ENCODE measurements around the gene DBNL.

DBNL gene

DNA sequence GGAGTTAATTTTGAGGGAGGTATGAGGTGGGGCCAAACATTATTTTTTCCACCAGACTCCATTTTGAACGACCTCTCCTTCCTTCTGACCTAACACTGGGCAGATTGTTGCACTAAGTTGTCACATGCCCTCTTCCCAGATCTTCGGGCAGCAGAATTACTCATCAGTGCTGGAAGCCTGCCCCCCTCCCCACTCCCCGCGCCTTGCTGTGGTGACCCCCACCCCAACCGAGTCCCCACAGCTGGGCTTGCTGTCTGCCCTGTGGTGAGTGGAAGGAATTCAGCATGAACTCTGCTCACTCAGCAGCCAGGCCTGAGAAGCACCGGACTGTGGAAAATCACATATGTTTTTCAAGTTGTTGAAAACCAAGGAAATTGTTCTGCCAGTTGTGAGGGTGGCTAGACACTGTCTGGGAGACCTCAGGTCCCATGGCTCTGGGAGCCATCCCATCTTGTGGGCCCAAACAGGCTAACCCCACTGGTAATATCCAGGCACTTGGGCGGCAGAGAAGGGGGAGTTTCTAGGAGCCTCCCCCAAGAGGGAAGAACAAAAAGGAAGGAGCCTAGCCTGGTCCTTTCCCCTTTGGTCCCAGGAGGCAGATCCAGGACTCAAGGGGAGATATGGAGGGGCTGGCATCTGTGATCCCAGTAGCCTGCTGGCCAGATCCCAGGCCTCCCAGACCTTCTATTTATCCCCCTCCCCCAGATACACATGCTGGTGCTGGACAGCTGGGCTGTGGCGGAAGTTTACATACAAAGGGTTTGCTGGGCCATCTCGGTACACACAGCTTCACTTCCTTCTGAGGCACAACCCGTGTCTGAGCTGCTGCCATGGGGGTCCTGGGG, 56.2 kb downstream of the DBNL start:
- DNase-seq (ENCODE audit: low read depth) = no peak

DNA sequence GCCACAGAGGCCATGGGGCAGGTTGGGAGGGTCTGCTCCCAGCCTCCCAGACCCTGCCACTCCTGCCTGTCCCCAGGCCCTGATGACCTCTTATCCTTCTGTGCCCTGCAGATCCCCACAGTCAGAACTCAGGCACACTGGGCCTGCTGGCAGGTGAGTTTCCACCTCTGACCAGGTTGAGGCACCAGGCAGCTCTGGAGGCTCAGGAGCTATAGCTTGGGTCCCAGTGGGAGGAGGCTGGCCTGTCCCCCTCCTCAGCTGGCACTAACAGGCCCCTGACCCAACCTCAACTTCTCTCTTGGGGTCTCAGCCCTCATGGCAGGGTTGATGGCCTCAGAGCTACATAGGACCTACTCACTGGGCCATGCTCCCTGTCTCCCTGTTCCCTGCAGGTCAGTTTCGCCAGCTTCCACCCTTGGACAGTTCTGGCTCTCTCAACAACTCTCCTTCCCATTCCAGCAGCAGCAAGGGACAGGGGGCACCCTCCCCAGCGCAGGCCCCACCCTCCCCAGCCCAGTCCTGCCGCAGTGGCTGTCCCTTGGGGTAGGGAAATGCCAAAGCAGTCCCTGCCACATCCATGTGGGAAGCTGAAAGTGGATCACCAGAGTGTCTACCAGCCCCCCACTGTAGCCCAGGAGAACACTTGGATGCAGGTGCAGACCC, 56.9 kb downstream of the DBNL start:
- DNase-seq (ENCODE audit: low read depth) = no peak

DNA sequence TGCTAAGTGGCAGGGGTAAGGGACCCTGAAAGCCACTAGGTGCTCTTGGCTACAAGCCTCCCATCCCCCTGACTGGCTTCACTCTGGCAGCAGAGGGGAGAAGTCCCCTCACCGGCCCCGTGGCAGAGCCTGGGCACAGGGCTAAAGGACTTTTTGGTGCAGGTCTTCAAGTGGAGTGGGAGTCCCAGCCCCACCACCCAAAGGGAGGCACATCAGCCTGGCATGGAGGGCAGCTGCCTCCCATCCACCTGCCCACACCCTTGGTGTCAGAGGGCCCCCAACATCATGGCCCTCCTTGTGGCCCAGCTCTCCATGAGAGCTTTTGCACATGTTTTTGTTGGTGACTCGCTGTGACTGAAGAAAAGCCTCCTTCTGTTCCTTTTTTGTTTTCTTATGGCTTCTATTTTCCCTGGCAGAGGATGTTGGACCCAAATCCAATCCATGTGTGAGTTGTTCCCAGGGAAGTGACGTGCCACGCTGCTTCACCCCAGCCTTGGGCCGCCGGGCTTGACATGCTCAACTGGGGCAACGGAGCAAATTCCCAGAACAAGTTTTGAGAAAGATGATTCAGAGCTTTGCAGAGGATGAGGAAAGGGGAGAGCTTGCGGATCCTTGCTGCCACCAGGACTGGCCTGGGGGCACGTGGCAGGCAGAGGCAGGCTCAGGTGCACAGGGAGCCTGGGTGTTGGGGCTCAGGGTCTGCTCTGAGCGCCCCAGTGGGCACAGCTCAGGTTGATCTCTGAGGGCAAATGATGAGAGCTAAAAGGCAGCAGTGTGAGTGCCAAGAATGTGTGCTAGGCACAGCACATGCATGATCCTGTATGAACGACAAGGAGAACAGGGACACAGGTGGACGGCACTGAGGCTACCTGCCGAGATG, 57.7 kb downstream of the DBNL start:
- no peak for DNase-seq (ENCODE audit: low read depth)

DNA sequence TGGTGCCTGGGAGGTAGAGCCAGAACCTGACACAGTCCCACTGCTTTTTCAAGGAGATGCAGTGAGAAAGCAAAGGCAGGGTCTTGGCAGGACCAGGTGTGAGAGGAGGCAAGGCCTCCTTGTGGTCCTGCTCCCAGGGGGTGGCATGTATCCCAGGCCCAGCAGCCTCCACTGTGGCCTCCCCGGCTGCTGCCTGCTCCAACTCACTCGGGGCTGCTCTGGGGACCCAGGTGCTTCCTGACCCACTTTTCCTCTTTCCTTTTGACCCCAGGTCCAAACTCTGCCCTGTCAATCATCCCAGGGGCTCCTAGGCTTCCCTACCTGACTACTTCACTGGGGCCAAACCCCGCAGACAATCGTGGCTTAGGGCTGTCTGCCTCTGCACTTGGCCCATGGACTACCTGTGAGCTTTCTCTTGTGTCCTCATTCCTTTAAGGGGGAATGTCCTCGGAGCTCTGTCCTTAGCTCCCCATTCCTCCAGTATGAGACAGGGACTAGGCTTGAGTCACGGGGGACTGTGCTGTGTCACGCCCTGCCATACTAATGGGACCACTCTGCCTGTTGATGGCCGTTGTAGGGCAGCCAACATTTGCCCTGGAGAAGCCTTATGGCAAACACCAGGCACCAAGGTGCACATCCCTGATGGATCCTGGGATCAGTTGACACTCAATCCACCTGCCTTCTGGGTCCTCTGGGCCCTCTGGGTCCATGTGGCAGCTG, 58.5 kb downstream of the DBNL start:
- no peak for DNase-seq (ENCODE audit: low read depth)

DNA sequence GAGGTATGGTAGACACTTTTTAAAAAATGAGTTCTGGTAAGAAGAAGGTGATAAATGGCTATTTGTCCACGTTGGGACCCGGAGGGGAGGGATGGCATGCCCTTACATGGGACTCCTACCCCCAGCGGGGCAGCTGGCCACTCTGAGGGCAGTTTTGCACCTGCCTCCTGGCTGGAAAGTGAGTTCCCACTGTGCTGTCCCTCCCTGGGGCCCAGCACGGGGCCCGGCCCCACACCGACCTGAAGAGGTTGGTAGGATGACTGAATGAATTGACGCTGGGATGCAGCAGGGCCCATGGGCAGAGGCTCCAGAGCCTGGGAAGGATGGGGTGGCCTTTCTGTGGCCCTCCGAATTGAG, 59.0 kb downstream of the DBNL start:
- DNase-seq (ENCODE audit: low read depth) = no peak

DNA sequence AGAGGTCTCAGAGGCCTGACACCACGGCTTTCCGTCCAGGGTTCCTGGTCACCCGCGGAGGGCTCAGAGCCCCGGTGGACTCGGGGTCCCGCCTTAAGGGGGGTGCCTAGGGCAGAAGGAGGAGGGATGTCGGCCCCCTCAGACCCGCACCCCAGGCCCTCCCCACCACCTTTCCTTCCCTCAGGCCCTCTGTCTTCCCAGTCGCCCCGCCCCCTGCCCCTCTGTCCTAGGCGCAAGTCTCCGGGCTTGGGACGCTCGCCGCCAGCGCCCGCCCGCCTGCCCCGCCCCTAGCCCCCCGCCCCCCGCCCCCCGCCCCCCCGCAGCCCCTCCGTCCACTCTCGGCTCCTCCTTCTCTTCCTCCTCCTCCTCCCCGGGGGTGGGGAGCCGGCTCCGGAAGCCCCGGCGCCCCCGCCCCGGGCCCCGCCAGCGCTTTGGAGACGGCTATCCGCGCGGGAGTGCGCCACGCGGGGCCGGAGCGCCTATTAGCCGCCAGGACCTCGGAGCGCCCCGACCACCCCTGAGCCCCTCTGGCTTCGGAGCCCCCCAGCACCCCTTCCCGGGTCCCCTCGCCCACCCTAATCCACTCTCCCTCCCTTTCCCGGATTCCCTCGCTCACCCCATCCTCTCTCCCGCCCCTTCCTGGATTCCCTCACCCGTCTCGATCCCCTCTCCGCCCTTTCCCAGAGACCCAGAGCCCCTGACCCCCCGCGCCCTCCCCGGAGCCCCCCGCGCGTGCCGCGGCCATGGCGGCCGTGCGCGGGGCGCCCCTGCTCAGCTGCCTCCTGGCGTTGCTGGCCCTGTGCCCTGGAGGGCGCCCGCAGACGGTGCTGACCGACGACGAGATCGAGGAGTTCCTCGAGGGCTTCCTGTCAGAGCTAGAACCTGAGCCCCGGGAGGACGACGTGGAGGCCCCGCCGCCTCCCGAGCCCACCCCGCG, 59.7 kb downstream of the DBNL start, which contains the start of gene AEBP1:
TSS of gene AEBP1 (plus strand) at position 423 of the 937 bp plus-strand sequence. CDS start at position 744, 321 bp downstream.
- no peak for DNase-seq (ENCODE audit: low read depth)

DNA sequence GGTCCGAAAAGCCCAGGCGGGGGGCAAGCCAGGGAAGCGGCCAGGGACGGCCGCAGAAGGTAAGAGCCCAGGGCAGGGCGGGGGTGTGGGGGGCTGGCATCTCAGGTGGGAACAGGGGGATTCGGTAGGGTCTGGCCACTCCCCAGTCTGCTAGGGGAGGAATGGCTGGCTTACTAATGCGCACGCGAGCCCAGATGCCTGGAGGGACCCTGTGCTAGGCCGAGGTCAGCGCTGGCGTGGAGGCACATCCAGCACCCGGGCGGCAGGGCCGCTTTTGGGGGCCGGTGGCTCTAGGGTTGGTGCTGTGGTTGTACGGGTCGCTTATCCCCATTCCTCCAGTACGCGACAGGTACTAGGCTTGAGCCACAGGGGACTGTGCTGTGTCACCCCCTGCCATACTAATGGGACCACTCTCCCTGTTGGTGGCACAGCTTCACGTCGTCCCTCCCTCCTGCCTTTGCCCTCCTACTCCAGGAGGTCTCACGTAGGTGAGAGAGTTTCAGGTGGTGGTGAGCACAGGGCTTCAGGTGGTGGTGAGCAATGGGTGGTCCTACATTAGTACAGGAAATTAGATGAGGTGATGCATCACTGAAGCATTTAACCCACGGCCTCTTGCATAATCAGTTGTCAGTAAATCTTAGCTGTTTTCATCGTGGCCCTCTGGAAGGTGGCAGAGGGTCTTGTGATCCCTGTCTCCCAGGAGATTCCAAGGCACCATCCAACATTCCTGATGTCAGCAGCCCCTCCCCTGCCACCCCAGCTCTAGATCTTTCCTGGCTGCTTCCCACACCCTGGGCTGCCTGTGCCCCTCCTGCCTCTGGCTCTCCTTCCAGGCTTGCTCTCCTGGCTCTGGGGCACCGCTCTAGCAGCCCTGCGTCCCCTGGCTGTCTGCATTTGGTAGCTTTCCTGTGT, 60.6 kb downstream of the DBNL start:
- no peak for DNase-seq (ENCODE audit: low read depth)

DNA sequence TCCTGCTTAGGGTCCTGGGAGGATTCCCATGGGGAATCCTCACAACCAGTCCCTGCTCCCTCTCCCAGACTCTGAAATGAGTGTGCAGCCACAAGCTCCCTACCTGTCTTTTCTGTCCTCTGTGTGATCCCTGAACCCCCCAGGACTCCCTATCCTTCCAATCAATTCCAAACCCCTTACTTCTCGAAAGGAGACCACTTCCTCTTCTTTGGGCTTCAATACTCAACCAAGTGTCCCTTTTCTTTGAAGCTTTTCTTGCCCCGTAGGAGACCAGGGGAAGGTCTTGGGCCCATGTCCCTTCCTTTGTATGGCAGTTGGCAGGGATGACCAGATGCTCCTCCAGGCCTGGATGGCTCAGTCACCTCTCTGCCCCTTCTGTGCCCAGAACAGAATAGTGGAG, 61.3 kb downstream of the DBNL start:
- DNase-seq (ENCODE audit: low read depth) = no peak

DNA sequence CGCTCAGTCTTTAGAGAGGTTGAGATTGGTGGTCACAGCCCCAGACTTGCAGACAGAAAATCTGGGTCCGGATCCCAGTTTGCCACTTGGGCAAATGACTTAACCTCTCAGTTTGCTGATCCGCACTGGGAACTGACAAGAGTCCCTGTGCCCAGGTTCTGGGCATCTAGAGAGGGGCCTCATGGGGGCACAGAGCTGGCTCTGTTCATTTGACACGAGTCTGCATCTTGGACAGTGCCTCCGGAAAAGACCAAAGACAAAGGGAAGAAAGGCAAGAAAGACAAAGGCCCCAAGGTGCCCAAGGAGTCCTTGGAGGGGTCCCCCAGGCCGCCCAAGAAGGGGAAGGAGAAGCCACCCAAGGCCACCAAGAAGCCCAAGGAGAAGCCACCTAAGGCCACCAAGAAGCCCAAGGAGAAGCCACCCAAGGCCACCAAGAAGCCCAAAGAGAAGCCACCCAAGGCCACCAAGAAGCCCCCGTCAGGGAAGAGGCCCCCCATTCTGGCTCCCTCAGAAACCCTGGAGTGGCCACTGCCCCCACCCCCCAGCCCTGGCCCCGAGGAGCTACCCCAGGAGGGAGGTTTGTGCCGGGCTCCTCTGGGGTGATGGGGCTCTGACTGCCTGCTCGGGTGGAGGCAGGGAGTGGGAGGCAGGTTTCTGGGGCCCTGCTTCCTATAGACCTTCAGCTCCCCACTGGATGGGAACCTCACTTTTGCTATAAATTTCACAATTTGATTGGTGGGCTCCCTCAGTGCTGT, 62.0 kb downstream of the DBNL start:
- DNase-seq (ENCODE audit: low read depth) = no peak

DNA sequence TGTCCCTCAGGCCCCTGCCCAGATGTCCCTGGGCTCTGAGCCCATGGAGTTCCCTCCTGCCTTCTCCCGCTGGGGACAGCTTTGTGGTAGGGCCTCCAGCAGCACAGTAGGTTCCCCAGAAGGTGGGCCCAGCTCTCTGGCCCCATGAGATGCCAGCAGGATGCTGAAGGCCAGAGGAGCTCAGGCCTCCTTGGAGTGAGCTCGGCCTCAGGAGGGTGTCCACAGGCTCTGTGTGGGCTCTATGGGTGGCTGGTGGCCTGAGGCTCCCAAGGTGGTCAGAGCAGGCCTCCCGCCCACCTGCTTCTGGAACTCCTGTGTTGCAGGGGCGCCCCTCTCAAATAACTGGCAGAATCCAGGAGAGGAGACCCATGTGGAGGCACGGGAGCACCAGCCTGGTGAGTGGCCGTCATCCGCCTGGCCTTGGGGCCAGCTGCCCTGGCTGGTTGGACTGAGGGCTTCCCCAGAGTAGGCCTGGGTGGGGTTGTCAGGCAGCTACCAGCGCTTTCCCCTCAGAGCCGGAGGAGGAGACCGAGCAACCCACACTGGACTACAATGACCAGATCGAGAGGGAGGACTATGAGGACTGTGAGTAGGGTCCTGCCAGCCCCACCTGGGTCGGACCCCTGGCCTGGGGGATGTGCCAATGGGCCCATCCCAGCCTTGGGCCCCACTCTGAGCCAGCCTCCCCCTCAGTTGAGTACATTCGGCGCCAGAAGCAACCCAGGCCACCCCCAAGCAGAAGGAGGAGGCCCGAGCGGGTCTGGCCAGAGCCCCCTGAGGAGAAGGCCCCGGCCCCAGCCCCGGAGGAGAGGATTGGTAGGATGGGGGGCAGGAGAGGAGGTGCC, 62.8 kb downstream of the DBNL start:
- no peak for DNase-seq (ENCODE audit: low read depth)

DNA sequence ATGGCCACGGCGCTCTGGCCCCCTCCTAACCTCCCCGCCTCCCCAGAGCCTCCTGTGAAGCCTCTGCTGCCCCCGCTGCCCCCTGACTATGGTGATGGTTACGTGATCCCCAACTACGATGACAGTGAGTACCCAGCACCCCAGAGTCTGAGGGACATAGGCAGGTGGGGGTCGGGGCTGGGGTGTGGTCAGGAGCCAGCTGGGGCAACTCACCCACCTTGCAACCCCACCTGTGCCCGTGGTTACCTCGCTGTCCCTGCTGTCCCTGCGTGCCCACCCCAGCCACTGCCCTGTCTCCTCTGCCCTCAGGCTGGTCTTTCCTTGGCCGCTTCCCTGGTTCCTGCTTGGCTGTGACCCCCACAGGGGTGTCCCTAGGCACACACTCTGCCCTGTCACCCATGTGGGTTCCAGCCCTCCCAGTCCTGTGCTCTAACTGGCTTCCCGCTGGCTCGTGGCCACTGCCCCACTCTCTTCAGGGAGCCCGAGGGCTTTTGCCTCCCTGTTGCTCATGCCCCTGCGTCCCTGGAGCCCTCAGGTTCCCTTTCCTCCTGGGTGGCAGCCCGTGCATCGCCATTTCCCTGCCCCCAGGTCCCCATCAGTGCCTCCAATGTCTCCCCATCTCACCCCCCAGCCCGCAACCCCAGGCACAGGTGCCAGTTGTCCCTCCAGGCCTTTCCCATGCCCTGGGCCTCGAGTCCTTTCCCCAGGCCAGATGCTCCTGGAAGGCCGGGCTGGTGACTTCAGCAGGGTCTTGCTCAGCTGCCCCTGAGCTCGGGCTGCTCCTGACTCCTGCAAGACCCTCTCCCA, 63.7 kb downstream of the DBNL start:
- no peak for DNase-seq (ENCODE audit: low read depth)

DNA sequence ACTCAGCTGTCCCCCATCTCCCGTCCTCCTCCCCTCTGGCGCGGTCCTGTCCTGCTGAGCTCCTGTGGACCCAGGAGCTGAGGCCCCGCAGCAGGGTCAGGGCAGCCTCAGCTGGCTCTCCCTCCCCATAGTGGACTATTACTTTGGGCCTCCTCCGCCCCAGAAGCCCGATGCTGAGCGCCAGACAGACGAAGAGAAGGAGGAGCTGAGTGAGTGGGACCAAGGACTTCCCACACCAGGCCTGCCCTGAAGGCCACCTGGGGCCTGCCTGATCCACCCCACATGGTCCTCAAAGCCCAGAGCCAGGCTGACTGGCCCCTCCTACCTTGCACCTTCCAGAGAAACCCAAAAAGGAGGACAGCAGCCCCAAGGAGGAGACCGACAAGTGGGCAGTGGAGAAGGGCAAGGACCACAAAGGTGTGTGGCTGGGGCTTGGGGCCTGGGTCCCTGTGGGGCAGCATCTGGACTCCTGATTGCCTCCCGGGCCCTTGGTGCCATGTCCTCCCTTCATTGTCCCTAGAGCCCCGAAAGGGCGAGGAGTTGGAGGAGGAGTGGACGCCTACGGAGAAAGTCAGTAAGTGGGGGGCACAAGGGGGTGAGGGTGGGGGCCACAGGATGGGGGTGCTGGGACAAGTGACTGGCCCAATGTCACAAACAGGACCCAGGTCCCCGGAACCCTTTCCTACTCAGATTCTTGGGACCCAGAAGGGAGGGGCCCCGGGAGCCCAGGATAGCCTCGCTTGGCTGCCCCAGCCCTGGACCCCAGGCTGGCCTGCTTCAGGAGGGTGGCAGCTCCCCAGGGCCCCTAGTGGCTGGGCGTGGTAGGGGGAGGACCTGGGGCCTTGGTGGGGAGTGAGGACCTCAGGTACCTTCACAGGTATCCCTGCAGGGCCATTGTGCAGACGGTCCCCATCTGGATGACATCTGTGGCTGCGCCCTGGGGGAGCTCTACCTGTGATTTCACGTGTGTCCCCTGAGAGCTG, 64.6 kb downstream of the DBNL start:
- no peak for DNase-seq (ENCODE audit: low read depth)

DNA sequence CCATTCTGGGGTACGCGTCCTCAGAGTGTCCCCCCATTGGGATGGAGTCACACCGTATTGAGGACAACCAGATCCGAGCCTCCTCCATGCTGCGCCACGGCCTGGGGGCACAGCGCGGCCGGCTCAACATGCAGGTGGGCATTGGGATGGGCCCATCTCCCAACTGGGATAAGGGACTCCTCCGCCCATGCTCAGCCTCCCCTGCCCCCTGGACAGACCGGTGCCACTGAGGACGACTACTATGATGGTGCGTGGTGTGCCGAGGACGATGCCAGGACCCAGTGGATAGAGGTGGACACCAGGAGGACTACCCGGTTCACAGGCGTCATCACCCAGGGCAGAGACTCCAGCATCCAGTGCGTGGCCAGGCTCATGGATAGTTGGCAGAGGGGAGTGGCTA, 65.5 kb downstream of the DBNL start:
- DNase-seq (ENCODE audit: low read depth) = no peak

DNA sequence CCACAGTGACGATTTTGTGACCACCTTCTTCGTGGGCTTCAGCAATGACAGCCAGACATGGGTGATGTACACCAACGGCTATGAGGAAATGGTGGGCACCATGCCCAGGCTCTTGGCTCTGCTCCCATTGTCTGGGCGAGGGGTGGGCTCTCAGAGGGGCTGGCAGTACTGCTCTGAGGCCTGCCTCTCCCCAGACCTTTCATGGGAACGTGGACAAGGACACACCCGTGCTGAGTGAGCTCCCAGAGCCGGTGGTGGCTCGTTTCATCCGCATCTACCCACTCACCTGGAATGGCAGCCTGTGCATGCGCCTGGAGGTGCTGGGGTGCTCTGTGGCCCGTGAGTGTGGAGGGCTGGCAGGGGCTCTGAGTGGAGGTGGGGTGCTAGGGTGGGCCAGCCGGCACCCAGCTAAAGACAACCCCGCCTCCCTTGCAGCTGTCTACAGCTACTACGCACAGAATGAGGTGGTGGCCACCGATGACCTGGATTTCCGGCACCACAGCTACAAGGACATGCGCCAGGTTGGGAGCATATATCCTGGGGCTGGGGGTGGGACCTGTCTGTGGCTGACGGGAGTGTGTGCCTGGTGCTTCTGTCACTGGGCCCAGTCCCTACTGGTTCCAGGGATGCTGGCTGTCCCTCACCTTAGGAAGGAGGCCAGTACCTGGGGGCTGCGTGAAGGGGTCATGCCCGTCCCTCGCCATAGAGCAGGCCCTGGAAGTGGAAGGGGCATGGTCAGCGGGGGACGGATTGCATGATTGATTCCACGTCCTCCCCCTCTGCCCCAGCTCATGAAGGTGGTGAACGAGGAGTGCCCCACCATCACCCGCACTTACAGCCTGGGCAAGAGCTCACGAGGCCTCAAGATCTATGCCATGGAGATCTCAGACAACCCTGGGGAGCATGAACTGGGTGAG, 66.5 kb downstream of the DBNL start:
- no peak for DNase-seq (ENCODE audit: low read depth)
